Neuronal stem cell (in vitro differentiated cells): ENCODE measurements around the gene SEPTIN12. TPM values are rescaled to one million over a fixed set of nuclear protein-coding genes. Genes with fewer than 3 reads are reported as not detected.

Experiments used
- DNase-seq: peaks from one replicate; pipeline ENCODE4 v3.0.0-alpha.2; 2013; ENCODE audit warnings: low spot score
- H2AFZ ChIP-seq: one replicate; pipeline ENCODE4 v1.6.1; 2013; ENCODE audit warnings: mild to moderate bottlenecking, low read length, inconsistent platforms
- H2AK5ac ChIP-seq: 2 replicates; pipeline ENCODE4 v1.6.1; 2013; ENCODE audit warnings: low read depth, mild to moderate bottlenecking, inconsistent platforms, low read length, moderate library complexity, mixed read lengths
- H2BK120ac ChIP-seq: 2 replicates; pipeline ENCODE4 v1.6.1; 2013; ENCODE audit warnings: low read depth, mild to moderate bottlenecking, inconsistent platforms, low read length, moderate library complexity, mixed read lengths
- H2BK12ac ChIP-seq: one replicate; pipeline ENCODE4 v1.6.1; 2013; ENCODE audit warnings: low read length, inconsistent platforms
- H2BK15ac ChIP-seq: 2 replicates; pipeline ENCODE4 v1.6.1; 2013; ENCODE audit warnings: mild to moderate bottlenecking, low read length, inconsistent platforms, mixed read lengths
- H2BK5ac ChIP-seq: one replicate; pipeline ENCODE4 v1.6.1; 2013; ENCODE audit warnings: inconsistent platforms, mild to moderate bottlenecking, low read length, moderate library complexity
- H3K14ac ChIP-seq: one replicate; pipeline ENCODE4 v1.6.1; 2013; ENCODE audit warnings: low read length, inconsistent platforms
- H3K18ac ChIP-seq: 2 replicates; pipeline ENCODE4 v1.6.1; 2013; ENCODE audit warnings: low read length, inconsistent platforms
- H3K23ac ChIP-seq: 2 replicates; pipeline ENCODE4 v1.6.1; 2013; ENCODE audit warnings: low read depth, mild to moderate bottlenecking, mixed read lengths, low read length, inconsistent platforms; ENCODE audit not compliant: poor library complexity
- H3K27ac ChIP-seq: replicated peaks from 3 replicates; pipeline ENCODE4 v1.5.1; 2013; ENCODE audit warnings: low read length, inconsistent platforms
- H3K27me3 ChIP-seq, 3 experiments: 2 replicates each; pipeline ENCODE4 v1.6.1; 2013; ENCODE audit warnings: low read length in 3 of 3, mild to moderate bottlenecking in 2 of 3, inconsistent platforms in 1 of 3, low read depth in 1 of 3, mixed read lengths in 1 of 3, moderate library complexity in 1 of 3; ENCODE audit not compliant: control insufficient read depth in 3 of 3, insufficient read depth in 3 of 3
- H3K36me3 ChIP-seq, 2 donors: replicated peaks in 1 of 2; 2 replicates each; pipeline ENCODE4 v1.6.1; 2013; ENCODE audit warnings: low read length in 2 of 2; ENCODE audit not compliant: control insufficient read depth in 2 of 2, insufficient read depth in 2 of 2
- H3K4ac ChIP-seq: 2 replicates; pipeline ENCODE4 v1.6.1; 2013; ENCODE audit warnings: inconsistent platforms, mild to moderate bottlenecking, low read length, moderate library complexity
- H3K4me1 ChIP-seq, 2 donors: 1 replicate in 1 of 2; 2 replicates in 1 of 2; pipeline ENCODE4 v1.6.1; 2013; ENCODE audit warnings: low read length in 2 of 2, low read depth in 1 of 2; ENCODE audit not compliant: control insufficient read depth in 2 of 2, insufficient read depth in 1 of 2
- H3K4me2 ChIP-seq: one replicate; pipeline ENCODE4 v1.6.1; 2013; ENCODE audit warnings: mild to moderate bottlenecking, low read length, inconsistent platforms; ENCODE audit not compliant: insufficient read depth, poor library complexity, severe bottlenecking
- H3K4me3 ChIP-seq, 2 donors: 2 replicates each; pipeline ENCODE4 v1.5.1; 2013; ENCODE audit warnings: low read length in 2 of 2, mild to moderate bottlenecking in 2 of 2, inconsistent platforms in 1 of 2, moderate library complexity in 1 of 2
- H3K79me1 ChIP-seq: one replicate; pipeline ENCODE4 v1.6.1; 2013; ENCODE audit warnings: low read depth, mild to moderate bottlenecking, inconsistent platforms, low read length, moderate library complexity
- H3K9ac ChIP-seq: one replicate; pipeline ENCODE4 v1.6.1; 2013; ENCODE audit warnings: mild to moderate bottlenecking, low read depth, low read length, inconsistent platforms; ENCODE audit not compliant: poor library complexity
- H3K9me3 ChIP-seq, 2 donors: replicated peaks in 1 of 2; 2 replicates each; pipeline versions ENCODE3 to v1.6.1; 2013; ENCODE audit warnings: low read length in 2 of 2, mild to moderate bottlenecking in 2 of 2, inconsistent platforms in 1 of 2, low read depth in 1 of 2, mixed read lengths in 1 of 2, moderate library complexity in 1 of 2; ENCODE audit not compliant: control insufficient read depth in 2 of 2, insufficient read depth in 1 of 2
- H4K8ac ChIP-seq: one replicate; pipeline ENCODE4 v1.6.1; 2013; ENCODE audit warnings: low read depth, mild to moderate bottlenecking, inconsistent platforms, low read length, moderate library complexity
- H4K91ac ChIP-seq: one replicate; pipeline ENCODE4 v1.6.1; 2013; ENCODE audit warnings: low read length, low read depth, mild to moderate bottlenecking, inconsistent platforms; ENCODE audit not compliant: poor library complexity
- WGBS, 2 donors: extraction: QIAGEN DNeasy Blood & Tissue Kit; methylation state at CpG; one replicate each; pipeline ENCODE4 v1.1.7; 2013; ENCODE audit warnings: missing lambda C conversion rate in 2 of 2, mixed read lengths in 1 of 2; ENCODE audit not compliant: insufficient read length in 2 of 2, insufficient replicate concordance in 1 of 2; ENCODE audit errors: extremely low coverage in 2 of 2; 5-methylcytosine and 5-hydroxymethylcytosine counted together
- small RNA-seq: library from polyadenylated mRNA; stranded (forward); fragments of <200 nt; extraction: miRNeasy Mini kit (QIAGEN cat#:217004); gene quantifications from one replicate; pipeline ENCODE3, GENCODE V24; 2013; ENCODE audit not compliant: insufficient read depth

The SEPTIN12 gene

DNA sequence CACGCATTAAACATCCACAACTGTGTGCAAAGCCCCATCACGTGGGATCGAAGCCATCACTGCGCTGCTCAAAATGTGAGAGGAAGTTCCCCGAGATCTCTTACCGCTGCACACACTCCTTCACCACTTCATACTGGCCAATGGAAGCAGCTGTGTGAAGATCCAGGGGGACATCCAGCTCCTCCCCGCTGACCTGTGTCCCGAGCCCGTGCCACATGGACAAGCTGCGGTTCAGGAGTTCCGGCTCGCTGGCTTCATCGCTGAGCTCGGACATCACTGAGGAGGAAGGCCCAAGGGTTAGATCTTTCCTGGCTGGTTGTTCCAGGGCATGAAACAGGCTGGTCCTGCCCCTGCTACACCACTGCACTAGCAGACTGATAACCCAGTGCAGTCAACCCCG, 58.3 kb downstream of the SEPTIN12 start:
- peaks cover 13% of the 10 kb centered on the region for H3K79me1 ChIP-seq
- no peak overlapping the region for H2AFZ ChIP-seq
- no peak overlapping the region for H2BK12ac ChIP-seq
- H3K4me3 ChIP-seq = no peak overlapping the region
- H3K27ac ChIP-seq = no peak overlapping the region
- H4K91ac ChIP-seq = no peak overlapping the region
- no peaks in the 10 kb centered on the region for H3K27me3 ChIP-seq
- no peak overlapping the region for H2AK5ac ChIP-seq
- H2BK120ac ChIP-seq = no peak overlapping the region
- H3K4me2 ChIP-seq = no peak overlapping the region
- H3K36me3 ChIP-seq = peaks cover 22 to 58% of the 10 kb centered on the region in 2 donors
- DNase-seq = no peak
- WGBS, 2 donors = no CpG with 5 or more reads among the region's 15 CpGs
- no peaks in the 10 kb centered on the region for H3K4me1 ChIP-seq
- no peak overlapping the region for H2BK15ac ChIP-seq
- no peak overlapping the region for H3K4ac ChIP-seq
- H3K23ac ChIP-seq = no peak overlapping the region
- H4K8ac ChIP-seq = no peak overlapping the region
- H3K14ac ChIP-seq = no peak overlapping the region
- no peak overlapping the region for H2BK5ac ChIP-seq
- H3K9me3 ChIP-seq = no peaks in the 10 kb centered on the region
- H3K9ac ChIP-seq = no peak overlapping the region
- H3K18ac ChIP-seq = no peak overlapping the region

DNA sequence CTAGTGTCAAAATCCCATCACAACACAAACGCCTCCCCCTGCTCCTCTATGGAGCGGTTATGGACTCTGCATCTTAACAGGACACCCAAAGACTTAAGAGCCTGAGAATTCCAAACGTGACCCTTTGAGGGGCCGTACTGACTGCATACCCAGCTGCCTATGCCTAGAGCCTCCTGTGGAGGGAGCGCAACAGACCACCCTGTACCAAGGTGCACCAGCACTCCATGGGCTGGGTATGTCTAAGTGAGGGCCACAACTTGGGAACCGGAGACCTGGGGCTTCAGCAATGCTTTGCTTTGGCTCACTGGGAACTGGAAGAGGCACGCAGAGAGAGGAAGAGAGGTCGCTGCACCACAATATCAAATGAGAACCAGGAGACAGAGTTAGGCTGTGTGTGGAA, 59.5 kb downstream of the SEPTIN12 start:
- Histone ChIP-seq H3K27ac (no peak overlapping the region), H2BK12ac (no peak overlapping the region), H4K8ac (no peak overlapping the region), H3K36me3 (peaks cover 22 to 69% of the 10 kb centered on the region in 2 donors), H3K79me1 (peaks cover 15% of the 10 kb centered on the region), H3K18ac (no peak overlapping the region), H3K9me3 (no peaks in the 10 kb centered on the region), H2BK5ac (no peak overlapping the region), H3K14ac (no peak overlapping the region), H4K91ac (no peak overlapping the region), H3K4me1 (no peaks in the 10 kb centered on the region), H3K23ac (peak overlapping the region; percentile 97), H2AK5ac (no peak overlapping the region), H3K4me2 (no peak overlapping the region), H3K27me3 (no peaks in the 10 kb centered on the region), H2AFZ (no peak overlapping the region), H3K9ac (no peak overlapping the region), H2BK120ac (no peak overlapping the region), H3K4me3 (no peak overlapping the region), H2BK15ac (no peak overlapping the region), H3K4ac (no peak overlapping the region)
- WGBS, 2 donors = no CpG with 5 or more reads among the region's 8 CpGs
- no peak for DNase-seq

Small RNAs within 50 kb of the gene (small RNA-seq; reads per million reads assigned to genes)
- gene RF00017 = not detected
